ENCODE measurements around the gene AP5B1.

The AP5B1 gene

DNA sequence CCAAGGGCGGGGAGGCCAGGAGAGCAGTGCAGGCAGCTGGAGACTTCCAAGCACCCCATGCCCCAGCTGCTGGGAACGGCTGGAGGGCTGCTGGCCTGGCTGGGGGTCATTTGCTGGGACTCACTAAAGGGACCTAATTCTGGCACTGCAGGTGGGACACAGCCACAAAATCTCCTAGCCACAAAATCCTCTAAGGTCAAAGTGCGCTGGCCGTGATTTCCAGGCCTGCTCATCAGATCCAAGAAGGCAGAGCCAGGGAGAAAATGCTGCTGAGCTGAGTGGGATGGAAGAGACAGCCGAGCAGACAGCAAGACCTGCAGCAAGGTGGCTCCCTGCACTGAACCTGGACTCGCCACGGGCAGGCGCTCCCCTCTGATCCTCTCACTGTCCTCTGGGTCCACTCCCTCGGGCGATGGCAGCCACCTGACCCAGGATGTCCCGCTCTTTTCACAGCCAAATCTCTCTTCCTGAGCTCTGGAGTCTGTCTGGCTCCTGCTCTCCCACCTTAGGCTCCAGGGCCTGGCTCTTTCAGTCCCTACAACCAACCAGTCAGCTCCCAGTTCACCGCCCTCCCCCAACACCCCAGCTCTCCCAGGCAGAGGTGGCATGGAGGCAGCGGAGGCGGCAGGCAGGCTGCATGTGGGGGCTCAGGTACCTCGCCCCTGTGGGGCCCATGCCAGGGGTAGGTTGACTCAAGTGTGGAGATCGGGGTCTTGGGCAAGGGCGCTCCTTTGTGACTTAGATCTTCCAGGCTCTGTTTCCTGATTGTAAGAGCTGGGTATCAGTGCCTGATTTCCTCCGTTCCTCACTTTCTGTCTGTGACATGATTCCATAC, 20.6 kb upstream of the AP5B1 start:
- DNase-seq = no peak

GRCh38 chr11:65798882-65799281, 18.1 kb upstream of the AP5B1 start:
- no peak for DNase-seq

DNA sequence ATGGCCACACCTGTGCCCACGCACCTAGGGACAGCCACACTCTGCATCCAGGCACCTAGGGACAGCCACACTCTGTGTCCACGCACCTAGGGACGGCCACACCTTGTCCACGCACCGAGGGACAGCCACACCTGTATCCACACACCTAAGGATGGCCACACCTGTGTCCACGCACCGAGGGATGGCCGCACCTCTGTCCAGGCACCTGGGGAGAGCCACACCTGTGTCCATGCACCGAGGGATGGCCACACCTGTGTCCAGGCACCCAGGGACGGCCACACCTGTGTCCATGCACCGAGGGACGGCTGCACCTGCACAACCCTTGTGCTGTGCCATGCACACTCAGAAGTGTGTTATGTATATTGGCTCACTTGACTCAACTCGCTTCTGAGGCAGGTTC, 16.9 kb upstream of the AP5B1 start:
- DNase-seq = no peak

DNA sequence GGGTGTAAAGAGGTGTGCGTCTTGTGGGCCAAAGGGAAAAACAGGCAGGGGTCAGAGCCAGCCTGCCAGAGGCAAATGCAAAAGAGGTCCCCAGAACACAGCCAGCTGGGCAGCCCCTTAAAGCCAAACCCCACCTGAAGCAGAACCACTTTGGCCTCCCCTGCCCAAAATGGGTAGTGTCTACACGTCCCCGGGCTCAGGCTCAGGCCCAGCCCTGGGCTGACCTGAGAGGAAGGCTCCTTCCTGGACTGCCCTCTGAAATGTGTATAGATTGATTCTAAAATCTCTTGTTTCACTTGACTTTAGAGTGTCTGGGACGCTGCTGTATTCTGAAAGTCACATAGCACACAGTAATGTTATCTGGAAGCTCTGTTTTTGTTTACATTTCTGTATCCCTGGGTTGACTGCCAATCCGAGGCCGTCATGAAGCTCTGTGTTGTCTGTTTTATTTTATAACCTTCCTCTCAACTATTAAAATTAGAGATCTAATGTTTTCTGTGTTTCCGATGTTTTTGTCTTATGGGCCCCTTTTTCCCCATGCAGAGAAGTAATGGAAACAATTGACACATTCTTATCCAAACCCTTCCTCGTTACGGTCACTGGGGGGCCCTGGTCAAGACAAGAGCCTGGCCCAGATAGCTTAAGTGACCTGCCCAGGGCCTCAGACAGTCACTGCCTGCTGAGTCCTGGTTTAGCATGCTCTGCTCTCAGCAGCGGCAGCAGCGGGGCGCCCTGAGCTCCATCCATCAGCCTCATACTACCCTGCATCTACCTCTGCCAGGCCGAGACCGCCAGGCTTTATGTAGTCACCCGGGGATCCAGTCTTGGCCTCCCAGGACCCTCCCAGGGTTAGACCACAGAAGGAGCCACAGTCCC, 16.2 kb upstream of the AP5B1 start:
- no peak for DNase-seq

DNA sequence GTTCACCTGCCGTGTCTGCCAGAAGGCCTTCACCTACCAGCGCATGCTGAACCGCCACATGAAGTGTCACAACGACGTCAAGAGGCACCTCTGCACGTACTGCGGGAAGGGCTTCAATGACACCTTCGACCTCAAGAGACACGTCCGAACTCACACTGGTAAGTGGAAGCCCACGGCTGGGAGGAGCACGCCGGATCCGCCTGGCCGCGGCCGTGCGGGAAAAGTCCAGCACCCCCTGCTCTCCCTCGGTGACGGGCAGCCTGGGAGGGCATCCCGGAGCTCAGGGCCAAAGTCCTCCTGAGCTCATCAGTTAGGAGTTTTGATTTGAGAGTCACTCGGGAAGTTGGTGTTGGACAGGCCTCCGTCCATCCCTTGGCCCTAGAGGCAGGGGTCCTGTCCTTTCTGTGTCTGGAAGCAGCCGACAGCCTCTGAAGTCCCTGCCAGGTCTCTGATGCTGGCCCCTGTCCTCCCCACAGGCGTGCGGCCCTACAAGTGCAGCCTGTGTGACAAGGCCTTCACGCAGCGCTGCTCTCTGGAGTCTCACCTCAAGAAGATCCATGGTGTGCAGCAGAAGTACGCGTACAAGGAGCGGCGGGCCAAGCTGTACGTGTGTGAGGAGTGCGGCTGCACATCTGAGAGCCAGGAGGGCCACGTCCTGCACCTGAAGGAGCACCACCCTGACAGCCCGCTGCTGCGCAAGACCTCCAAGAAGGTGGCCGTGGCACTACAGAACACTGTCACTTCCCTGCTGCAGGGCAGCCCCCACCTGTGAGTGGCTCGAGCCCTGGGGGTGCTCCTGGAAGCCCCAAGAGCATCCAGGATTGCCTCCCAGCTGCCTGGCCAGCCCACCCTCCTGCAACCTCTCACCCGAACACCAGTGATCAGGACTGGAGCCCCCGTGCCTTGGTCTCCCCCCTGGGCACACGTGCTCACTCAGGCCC, 14.1 kb upstream of the AP5B1 start:
- no peak for DNase-seq

DNA sequence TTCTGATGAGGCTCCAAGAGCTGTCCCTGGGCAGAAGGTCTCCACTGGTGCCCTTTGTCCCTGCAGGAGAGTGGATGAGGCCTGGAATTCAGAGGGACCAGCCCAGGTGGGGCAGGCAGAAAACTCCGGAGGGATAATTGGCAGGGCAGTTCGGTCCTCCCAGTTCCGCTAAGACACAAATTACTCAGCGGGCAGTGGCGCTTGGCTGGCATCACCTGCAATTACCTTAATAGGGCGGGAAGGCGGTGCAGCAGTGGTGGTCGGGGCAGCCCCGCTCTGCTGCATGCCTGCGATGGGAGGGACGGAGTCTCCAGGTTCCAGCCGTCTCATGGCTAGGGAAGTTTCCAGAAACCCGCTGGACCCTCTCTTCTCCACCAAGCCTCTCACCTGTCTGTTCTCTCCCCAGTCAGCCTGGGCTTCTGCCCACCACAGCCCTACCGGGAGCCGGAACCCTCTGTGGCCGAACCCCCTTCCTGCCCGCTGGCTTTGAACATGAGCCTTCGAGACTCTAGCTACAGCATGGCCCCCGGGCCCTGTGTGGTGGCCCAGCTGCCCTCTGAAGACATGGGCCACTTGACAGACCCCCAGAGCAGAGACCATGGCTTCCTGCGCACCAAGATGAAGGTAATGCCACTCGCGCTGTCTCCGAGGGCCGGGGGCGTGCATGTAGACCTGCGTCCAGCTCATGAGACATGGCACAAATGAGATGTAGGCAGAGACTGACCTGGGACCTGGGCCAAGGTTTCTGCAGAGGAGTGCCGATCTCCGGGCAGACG, 13.0 kb upstream of the AP5B1 start:
- no peak for DNase-seq

DNA sequence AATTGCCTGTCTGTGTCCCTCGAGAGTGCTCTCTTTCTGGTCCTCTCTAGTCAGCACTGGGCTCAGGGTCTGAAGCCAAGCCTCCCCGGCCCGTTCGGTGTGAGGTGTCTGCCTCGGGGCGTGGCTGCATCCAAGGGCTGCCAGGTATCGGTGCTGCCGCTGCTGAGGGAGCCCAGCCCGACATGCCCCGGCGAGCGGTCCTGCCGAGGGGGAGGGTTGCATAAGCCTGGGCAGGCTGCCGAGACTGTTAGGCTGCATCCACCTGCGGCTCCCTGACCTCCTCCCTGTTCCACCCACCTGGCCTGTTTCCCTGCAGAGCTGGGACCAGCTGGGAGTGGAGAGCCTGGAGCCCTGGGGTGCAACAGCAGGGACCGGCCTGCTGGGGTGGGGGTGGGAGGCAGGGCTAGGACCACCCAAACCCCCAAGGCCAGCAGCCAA, 12.4 kb upstream of the AP5B1 start:
- DNase-seq = no peak

DNA sequence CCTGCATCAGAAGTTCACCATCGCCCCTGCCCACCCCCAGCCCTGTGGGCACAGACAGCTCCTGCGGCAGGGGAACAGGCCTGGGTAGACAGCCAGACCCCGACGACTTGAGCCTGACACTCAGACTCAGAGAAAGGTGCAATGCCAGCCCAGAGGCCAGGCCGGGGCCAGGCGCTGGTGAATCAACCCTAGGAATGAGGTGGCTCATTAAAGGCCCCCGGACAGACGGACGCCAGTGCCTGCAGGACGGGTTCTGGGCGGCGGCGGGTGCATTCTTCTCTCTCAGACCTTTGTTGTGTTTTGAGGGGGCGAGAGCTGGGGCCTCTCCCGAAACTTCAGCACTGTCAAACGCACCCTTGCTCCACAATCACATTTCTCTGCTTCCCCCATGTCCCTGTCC, 11.7 kb upstream of the AP5B1 start:
- DNase-seq = no peak

DNA sequence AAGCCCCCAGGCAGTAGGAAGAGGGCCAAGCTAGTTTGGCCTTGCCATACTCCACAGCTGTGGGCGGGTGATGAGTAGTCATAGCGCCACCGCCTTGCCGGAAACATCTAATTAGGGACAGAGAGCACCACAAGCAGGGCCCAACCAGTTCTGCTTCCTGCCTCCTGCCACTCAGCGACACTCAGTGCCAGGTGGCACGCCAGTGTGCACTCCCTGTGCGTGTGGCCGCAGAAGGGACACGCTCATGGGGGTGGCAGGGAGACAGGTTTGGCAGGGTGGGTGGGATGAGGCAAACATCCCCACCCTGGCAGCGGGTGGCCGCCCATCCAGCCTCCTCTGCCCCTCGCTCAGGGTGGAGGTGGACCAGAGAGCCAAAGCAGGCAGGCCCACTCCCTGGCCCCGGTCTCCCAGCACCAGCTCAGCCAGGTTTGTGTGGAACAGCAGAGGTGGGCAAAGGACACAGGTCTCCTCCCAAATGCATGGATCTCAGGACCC, 11.0 kb upstream of the AP5B1 start:
- DNase-seq = peak; percentile 84

DNA sequence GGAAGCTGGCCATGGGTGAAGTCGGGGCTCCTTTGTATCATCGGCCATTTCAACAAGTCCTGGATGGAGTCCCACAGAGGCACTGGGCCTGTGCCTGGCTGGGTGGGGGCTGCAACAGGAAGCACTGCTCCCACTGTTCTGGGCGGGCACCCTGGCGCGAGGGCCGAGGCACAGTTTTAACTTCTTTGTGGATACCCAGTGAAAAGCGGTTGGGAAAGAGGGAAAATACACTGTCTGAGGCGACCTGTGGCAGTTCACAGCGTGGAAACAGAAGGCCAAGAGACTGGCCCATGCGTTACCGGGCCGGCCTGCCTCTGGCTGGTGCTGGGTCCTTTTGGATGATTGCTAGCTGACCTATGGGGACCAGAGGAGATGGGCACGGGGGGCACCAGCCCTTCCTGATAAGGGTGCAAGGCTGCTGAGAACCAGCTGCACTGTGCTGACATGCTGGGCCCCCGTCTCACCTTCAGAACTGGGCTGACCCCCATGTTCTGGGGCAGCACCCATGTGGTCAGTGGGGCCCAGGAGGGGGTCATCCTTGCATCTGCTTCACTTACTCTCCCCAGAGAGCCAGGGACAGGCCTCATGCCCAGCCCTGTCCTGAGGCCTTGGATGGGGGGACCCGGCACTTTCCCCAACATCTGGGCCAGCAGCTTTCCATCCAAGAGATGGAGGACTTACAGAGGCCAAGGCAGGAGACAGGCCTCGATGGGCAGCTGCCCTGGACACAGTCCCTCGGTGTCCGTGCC, 10.3 kb upstream of the AP5B1 start:
- DNase-seq = no peak

DNA sequence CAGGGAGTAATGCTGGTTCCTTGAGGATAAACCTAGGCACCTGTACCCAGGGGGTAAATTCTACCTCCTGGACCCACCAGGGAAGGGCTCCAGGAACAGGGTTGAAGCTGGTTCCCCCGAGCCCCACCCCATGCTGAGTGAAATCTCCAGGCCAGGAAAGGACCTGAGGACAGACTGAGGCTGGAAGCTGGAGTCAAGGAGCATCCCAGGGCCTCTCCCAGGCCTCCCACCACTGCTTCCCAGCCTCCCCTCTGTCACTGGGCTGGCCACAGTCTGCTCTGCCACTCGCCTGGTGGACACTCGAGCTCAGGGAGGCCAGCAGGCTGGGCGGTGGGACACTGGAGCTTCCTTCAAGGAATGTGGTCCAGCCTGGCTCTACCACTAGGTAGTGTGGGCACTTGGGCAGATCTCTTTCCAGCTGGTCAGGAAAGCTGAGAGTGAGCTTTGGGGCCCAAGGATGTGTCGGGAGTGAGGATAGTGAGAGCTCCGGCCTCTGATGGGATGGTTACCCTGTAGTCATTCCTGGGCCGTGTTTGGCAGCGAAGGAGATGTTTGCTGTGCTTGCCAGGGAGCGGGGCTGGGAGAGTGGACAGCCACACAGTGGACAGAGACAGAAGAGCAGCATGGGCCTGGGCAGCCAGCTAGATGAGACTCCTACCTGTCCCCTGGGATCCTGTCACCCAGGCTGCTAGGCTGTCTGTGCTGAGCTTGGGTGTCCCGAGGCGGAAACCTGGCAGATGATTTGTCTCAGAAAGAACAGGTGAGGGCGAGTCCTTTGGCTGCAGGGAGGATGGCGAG, 9.5 kb upstream of the AP5B1 start:
- DNase-seq = no peak

GRCh38 chr11:65789230-65790103, 8.7 kb upstream of the AP5B1 start:
- no peak for DNase-seq

DNA sequence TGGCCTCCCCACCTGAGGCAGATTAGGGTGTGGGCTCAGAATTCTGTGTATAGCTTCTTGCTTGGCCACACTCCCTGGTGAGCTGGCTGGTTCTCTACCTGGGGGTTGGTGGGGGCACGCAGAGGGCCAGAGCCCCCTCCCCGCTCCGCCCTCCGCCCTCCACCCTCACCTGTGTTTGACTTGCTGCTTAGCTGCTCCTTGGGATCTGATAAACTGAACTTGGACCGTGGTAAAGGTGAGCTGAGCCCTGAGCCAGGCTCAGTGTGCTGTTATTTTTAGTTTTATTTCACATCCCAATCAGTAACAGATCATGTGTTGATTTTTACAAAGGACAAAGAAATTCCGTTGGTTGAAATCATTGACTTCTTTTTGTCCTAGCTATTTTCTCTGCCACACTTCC, 8.0 kb upstream of the AP5B1 start:
- no peak for DNase-seq

DNA sequence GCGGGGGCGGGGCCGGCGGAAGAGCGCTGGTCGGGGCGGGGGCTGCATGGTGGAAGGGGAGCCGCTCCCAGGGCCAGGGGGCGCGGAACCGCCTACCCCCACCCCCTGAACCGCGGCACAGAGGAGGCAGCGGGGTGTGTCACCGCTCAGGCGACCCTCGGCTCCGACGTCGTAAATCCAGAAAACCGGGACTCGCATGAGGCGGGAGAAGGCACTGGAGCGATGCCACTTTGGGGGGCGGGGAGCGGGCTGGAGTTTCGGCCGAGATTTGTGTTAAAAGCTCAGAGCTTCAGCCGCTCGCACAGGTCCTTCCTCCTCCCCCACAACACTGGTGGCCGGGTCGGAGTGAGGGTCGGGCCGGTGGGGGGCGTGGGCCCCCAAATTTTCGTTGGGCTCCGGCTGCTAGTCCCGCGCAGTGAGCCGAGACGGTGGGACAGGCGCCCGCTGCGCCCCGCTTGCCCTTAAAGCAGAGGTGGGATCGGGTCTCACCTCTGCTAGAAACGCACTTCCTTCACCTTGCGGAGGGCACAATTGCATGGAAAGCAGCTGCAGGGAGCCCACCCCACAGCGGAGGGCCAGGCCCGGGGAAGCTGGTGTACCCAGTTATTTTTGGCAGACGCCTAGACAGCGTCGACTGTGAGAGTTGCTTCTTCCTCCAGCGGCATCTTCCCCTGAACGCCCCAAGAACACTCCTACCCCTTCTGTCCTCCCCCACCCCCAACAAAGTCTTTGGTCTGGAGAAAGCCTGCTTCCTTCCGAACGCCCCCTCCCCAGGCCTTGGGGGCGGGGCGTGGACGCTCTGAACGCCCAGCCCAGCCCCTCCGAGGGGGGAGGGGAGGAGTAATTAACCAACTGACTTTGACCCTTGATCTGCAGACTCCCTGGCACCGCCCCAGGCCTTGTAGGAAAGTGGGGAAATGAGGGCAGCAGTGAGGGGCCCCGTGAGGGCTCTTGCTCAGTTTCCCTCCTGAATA, 7.2 kb upstream of the AP5B1 start:
- DNase-seq = no peak

DNA sequence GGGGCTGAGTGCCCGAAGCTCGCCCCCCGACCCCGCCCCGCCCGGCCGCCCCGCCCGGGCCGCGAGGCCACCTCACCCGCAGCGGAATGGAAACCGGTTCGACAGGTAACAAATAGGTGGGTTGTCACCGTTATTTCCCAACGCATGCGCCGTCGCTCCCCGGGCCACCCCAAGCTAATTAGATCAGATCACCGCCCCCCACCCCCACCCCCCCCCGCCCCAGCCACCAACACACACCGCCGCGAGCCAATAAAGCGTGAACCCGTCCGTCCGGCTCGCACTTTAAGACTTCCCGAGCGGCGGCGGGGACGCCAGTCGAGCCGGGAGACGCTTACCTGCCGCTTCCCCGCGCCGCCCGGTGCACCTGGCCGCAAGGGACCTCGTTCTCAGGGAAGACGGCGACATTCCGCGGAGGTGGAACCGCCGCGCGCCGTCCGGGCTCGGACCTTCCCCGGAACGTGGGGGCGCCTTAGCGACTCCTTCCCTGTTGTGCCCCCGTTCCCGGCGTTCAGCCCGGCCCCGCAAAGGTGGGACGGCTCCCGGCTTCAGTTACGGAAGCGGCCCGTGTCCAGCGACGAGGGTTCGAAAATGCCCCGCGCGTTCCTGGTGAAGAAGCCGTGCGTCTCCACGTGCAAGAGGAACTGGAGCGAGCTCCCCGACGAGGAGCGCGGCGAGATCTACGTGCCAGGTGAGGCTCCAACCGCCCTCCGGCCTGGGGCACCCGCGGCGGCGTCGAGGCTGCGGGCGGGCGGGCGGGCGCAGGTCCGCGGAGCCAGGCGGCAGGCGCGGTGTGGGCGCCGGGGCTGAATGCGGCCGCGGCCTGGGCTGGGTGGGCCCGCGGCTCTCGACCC, 6.2 kb upstream of the AP5B1 start, which contains the start of gene OVOL1:
Gene OVOL1, plus strand, starts transcription at position 278 of the 851 bp plus-strand sequence. Its CDS starts 311 bp downstream, at position 589.
- DNase-seq = no peak

DNA sequence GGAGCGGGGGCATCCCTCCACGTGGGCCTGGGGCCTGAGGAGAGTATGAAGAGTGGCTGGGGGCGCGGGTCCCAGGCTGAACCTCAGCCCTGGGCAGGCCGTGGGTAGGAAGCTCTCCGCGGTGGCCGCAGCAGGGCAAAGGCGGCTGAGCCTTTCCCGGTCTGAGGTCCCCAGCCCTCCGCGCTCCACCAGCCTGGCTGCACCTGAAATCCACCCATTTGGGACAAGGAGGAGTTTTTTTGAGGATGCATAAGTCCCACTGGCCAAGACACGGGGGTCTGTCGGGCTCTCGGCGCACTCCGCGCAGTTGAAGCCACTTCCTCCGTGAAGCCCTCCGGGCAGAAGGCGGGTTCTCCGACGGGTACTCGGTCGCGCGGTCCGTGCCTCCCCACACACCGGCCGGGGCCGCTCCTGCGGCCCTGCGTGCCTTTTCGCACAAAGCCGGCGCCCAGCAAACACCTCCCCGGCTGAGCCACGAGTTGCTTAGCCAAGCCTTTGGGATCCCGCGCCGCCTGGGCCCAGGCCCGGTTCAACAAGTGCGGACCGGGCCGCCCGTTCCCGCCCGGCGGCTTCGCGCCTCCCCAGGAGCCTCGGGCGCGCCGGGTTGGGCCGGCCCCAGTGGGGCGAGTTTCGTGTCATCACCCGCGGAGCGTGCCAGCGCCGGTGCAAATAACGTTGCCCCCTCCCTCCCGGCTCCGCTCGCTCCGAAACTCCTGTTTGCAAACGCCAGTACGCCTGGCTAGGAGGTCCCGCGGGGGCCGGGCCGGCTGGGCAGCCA, 5.4 kb upstream of the AP5B1 start:
- no peak for DNase-seq

Measured in inflammatory macrophage treated with lipopolysaccharide for 4 hours (primary cell).